ENCODE results near the gene TXNIP. TPM values are rescaled to one million over a fixed set of nuclear protein-coding genes. Genes with fewer than 3 reads are reported as not detected.

The TXNIP gene
- total RNA-seq, 1 donor from 2014 or later, result 213 TPM

DNA sequence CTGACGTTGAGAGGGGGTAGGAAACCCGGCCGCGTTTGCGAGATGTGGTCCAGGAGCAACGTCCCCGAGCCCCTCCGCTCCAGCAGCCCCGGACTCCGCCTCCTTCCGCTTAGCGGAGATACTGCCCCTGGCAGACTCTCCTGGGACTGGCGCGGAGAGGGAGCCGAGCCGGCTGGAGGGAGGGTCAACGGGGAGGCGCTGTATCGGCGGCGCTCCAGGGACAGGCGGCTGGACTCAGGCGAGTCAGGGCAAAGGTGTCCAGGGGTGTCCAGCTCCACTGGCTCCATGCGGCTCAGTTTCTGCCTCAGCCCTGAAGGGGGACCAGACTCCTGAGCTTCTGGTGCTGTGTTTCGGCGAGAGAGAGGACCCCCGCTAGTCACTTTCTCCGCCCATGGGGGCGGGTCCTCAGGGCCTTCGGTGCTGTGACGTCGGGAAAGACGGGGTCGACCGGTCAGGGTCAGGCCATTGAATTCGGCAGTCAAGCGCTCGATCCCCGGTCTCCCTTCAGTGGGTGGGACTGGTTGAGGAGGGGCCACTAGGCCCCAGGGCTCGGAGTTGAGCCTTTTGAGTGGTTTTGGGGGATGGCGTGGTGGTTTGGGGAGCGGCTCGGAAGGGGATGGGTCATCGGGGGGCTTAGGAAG lies 35.8 kb downstream of the TXNIP start:
- peaks cover 36% of the 10 kb centered on the region for H3K4me1 ChIP-seq
- peaks cover 67% of the 10 kb centered on the region for H3K4me1 Mint-ChIP-seq
- H3K4me2 ChIP-seq, result peak overlapping the region; percentile 87
- no peak overlapping the region for H3K27ac ChIP-seq
- no peaks in the 10 kb centered on the region for H3K36me3 Mint-ChIP-seq
- TF ChIP-seq, protein P1, sequence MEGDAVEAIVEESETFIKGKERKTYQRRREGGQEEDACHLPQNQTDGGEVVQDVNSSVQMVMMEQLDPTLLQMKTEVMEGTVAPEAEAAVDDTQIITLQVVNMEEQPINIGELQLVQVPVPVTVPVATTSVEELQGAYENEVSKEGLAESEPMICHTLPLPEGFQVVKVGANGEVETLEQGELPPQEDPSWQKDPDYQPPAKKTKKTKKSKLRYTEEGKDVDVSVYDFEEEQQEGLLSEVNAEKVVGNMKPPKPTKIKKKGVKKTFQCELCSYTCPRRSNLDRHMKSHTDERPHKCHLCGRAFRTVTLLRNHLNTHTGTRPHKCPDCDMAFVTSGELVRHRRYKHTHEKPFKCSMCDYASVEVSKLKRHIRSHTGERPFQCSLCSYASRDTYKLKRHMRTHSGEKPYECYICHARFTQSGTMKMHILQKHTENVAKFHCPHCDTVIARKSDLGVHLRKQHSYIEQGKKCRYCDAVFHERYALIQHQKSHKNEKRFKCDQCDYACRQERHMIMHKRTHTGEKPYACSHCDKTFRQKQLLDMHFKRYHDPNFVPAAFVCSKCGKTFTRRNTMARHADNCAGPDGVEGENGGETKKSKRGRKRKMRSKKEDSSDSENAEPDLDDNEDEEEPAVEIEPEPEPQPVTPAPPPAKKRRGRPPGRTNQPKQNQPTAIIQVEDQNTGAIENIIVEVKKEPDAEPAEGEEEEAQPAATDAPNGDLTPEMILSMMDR (IDR thresholded peaks at IDR 0.05), result peak; percentile 33
- TF ChIP-seq EZH2 (IDR thresholded peaks at IDR 0.05), result no peak
- H3K4me3 Mint-ChIP-seq, result peak overlapping the region; percentile 96
- H4K20me1 ChIP-seq (ENCODE audit: low read depth), result no peaks in the 10 kb centered on the region
- H2AFZ ChIP-seq (replicated peaks), result peak overlapping the region; percentile 79
- H3K79me2 ChIP-seq (ENCODE audit: low read depth), result no peaks in the 10 kb centered on the region
- peaks cover 22% of the 10 kb centered on the region for H3K27me3 Mint-ChIP-seq (ENCODE audit: insufficient read depth, low read depth)
- H3K9me3 Mint-ChIP-seq, result no peaks in the 10 kb centered on the region
- peak; percentile 90 for DNase-seq (ENCODE audit: low spot score)
- no peak overlapping the region for H3K9ac ChIP-seq
- peaks cover 26% of the 10 kb centered on the region for H3F3A ChIP-seq (ENCODE audit: low read depth)
- H3K9me3 ChIP-seq (ENCODE audit: low read depth), result no peaks in the 10 kb centered on the region
- H3K27me3 ChIP-seq, result peaks cover 88% of the 10 kb centered on the region
- H3K36me3 ChIP-seq, result no peaks in the 10 kb centered on the region
- H3K27ac Mint-ChIP-seq, result peak overlapping the region; percentile 90
- H3K4me3 ChIP-seq, result peak overlapping the region; percentile 79

DNA sequence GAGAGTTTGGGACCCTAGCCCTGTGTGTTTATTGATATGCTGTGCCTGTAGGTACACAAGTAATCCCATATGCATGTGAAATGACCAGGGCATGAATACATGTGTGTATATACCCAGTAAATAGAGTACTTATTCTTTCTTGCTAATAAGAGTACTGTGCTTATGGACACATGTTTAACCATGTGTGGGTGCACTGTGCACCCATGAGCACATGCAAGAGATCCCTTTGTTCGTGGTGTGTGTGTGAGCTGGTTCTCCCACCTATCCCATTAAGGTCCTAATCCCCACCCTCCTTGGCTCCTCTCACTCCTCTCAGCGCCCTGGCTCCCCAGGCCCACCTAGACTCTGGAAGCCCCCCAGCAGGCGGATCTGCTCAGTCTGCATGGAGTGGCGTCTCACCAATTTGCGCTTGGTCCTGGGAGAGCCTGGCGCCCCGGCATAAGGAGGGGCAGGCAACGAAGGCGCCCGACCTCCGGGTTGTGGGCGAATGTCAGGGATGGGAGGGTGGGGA lies 36.4 kb downstream of the TXNIP start:
- H3K36me3 ChIP-seq, result no peaks in the 10 kb centered on the region
- TF ChIP-seq EZH2 (IDR thresholded peaks at IDR 0.05) (no peak), EZH2phosphoT487 (IDR thresholded peaks at IDR 0.05) (peak; percentile 9)
- TF ChIP-seq, protein P1 (IDR thresholded peaks at IDR 0.05), result no peak
- H3K9ac ChIP-seq, result no peak overlapping the region
- peak overlapping the region; percentile 96 for H3K4me3 Mint-ChIP-seq
- H3K9me3 Mint-ChIP-seq, result no peaks in the 10 kb centered on the region
- peaks cover 22% of the 10 kb centered on the region for H3K27me3 Mint-ChIP-seq (ENCODE audit: insufficient read depth, low read depth)
- H3K27ac Mint-ChIP-seq, result no peak overlapping the region
- no peaks in the 10 kb centered on the region for H3K79me2 ChIP-seq (ENCODE audit: low read depth)
- H3K27me3 ChIP-seq, result peaks cover 90% of the 10 kb centered on the region
- peak overlapping the region; percentile 79 for H2AFZ ChIP-seq (replicated peaks)
- peaks cover 26% of the 10 kb centered on the region for H3F3A ChIP-seq (ENCODE audit: low read depth)
- DNase-seq (ENCODE audit: low spot score), result no peak
- H3K36me3 Mint-ChIP-seq, result no peaks in the 10 kb centered on the region
- H3K4me2 ChIP-seq, result peak overlapping the region; percentile 87
- H3K4me3 ChIP-seq, result peak overlapping the region; percentile 79
- H3K27ac ChIP-seq, result no peak overlapping the region
- peaks cover 71% of the 10 kb centered on the region for H3K4me1 Mint-ChIP-seq
- H4K20me1 ChIP-seq (ENCODE audit: low read depth), result no peaks in the 10 kb centered on the region
- H3K4me1 ChIP-seq, result peaks cover 34% of the 10 kb centered on the region
- H3K9me3 ChIP-seq (ENCODE audit: low read depth), result no peaks in the 10 kb centered on the region

DNA sequence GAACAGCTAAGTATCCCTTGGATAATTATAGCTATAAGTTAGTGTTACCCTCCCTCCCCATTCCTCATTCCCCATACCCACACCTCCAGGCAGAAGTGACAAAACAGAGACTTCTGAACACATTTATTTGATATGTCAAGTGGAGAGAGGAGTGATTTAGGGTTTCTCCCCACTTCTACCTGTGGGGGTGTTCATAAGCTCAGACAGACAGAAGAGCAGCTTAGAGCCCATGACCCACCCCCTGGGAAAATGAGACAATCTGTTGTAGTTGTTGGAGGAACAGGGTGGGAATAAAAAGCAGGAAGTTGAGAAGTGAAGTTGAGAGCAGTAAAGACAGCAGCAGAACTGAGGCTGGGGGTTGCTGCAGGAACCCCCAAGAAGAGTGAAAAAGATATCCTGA lies 37.0 kb downstream of the TXNIP start:
- Mint-ChIP-seq H3K4me3 (peak overlapping the region; percentile 96), H3K27ac (no peak overlapping the region), H3K27me3 (ENCODE audit: insufficient read depth, low read depth) (peaks cover 21% of the 10 kb centered on the region), H3K36me3 (no peaks in the 10 kb centered on the region), H3K9me3 (no peaks in the 10 kb centered on the region), H3K4me1 (peaks cover 67% of the 10 kb centered on the region)
- no peaks in the 10 kb centered on the region for H3K9me3 ChIP-seq (ENCODE audit: low read depth)
- peaks cover 26% of the 10 kb centered on the region for H3F3A ChIP-seq (ENCODE audit: low read depth)
- DNase-seq (ENCODE audit: low spot score), result no peak
- no peak overlapping the region for H3K27ac ChIP-seq
- peak; percentile 13 for TF ChIP-seq EZH2 (IDR thresholded peaks at IDR 0.05)
- TF ChIP-seq, protein P1 (IDR thresholded peaks at IDR 0.05), result no peak
- no peak overlapping the region for H2AFZ ChIP-seq (replicated peaks)
- no peak overlapping the region for H3K9ac ChIP-seq
- H3K79me2 ChIP-seq (ENCODE audit: low read depth), result no peaks in the 10 kb centered on the region
- no peaks in the 10 kb centered on the region for H3K36me3 ChIP-seq
- H3K27me3 ChIP-seq, result peaks cover 89% of the 10 kb centered on the region
- H4K20me1 ChIP-seq (ENCODE audit: low read depth), result no peaks in the 10 kb centered on the region
- H3K4me3 ChIP-seq, result no peak overlapping the region
- peaks cover 33% of the 10 kb centered on the region for H3K4me1 ChIP-seq
- H3K4me2 ChIP-seq, result no peak overlapping the region

Data from neural progenitor cell (in vitro differentiated cells).